Measurements from ENCODE around the gene NOL8. TPM values are rescaled to one million over a fixed set of nuclear protein-coding genes. Genes with fewer than 3 reads are reported as not detected.

The NOL8 gene
- total RNA-seq, 5 donors from 2014 or later (not counting 1 experiment from before 2014, with no cell fraction given): 51.4 to 83.2 (median 73.9) TPM

- POLR2A ChIA-PET: no interaction called here
- no peak overlapping the region for H3K4me3 ChIP-seq (ENCODE audit: control insufficient read depth in 1 of 2, extremely low read depth in 1 of 2, low read length in 1 of 2)
- ATAC-seq (replicated peaks in 1 of 4) (no peak), DNase-seq (no peak)
- Mint-ChIP-seq H3K4me1 (no peaks in the 10 kb centered on the region), H3K4me3 (no peak overlapping the region), H3K9me3 (no peaks in the 10 kb centered on the region), H3K27me3 (no peaks in the 10 kb centered on the region), H3K27ac (no peak overlapping the region), H3K36me3 (peaks cover 8% of the 10 kb centered on the region)
- no CpG with 5 or more reads among the region's 3 CpGs for WGBS (ENCODE audit: insufficient coverage)
- no peaks in the 10 kb centered on the region for H3K27me3 ChIP-seq (replicated peaks in 1 of 2; ENCODE audit: control insufficient read depth in 2 of 2, extremely low read depth in 1 of 2, insufficient read depth in 2 of 2, low read length in 1 of 2)
- CTCF ChIA-PET: interaction anchor here in 1 of 2 donors (0.6 to 0.7 kb wide), 2 partner anchors 52 to 279 kb away, joined by 3 to 5 read pairs; no protein-coding TSS in a partner anchor
- H3K36me3 ChIP-seq (ENCODE audit: control insufficient read depth in 2 of 2, extremely low read depth in 1 of 2, insufficient read depth in 1 of 2, low read length in 1 of 2): no peaks in the 10 kb centered on the region
- no peaks in the 10 kb centered on the region for H3K4me1 ChIP-seq (ENCODE audit: control insufficient read depth in 1 of 2, extremely low read depth in 1 of 2, insufficient read depth in 2 of 2, low read length in 2 of 2)
- H3K9me3 ChIP-seq: no peaks in the 10 kb centered on the region
- no peak overlapping the region for H3K27ac ChIP-seq (ENCODE audit: low read length)
Measured at GRCh38 chr9:92332577-92333281, 7.6 kb upstream of the NOL8 start.

- H3K9me3 ChIP-seq: no peaks in the 10 kb centered on the region
- DNase-seq: peak in 1 of 35 experiments; percentile 5
- no peaks in the 10 kb centered on the region for H3K36me3 ChIP-seq (ENCODE audit: control insufficient read depth in 2 of 2, extremely low read depth in 1 of 2, insufficient read depth in 1 of 2, low read length in 1 of 2)
- Mint-ChIP-seq H3K27me3 (no peaks in the 10 kb centered on the region), H3K27ac (no peak overlapping the region), H3K9me3 (no peaks in the 10 kb centered on the region), H3K4me1 (peaks cover 21 to 29% (median 26%) of the 10 kb centered on the region in 3 donors), H3K36me3 (peaks cover 8% of the 10 kb centered on the region), H3K4me3 (no peak overlapping the region)
- H3K4me3 ChIP-seq (ENCODE audit: control insufficient read depth in 1 of 2, extremely low read depth in 1 of 2, low read length in 1 of 2): no peak overlapping the region
- no peak for ATAC-seq (replicated peaks in 1 of 4)
- no peaks in the 10 kb centered on the region for H3K27me3 ChIP-seq (replicated peaks in 1 of 2; ENCODE audit: control insufficient read depth in 2 of 2, extremely low read depth in 1 of 2, insufficient read depth in 2 of 2, low read length in 1 of 2)
- H3K27ac ChIP-seq (ENCODE audit: low read length): no peak overlapping the region
- 91% methylated on average over 1 of the region's 2 CpGs for WGBS (ENCODE audit: insufficient coverage)
- POLR2A ChIA-PET: interaction anchor here in 1 of 2 donors (0.7 kb wide), 1 partner anchor 28 kb away, joined by 3 read pairs; no protein-coding TSS in a partner anchor
- H3K4me1 ChIP-seq (ENCODE audit: control insufficient read depth in 1 of 2, extremely low read depth in 1 of 2, insufficient read depth in 2 of 2, low read length in 2 of 2): peaks cover 13 to 18% of the 10 kb centered on the region in 2 experiments
- CTCF ChIA-PET: no interaction called here
Measured at GRCh38 chr9:92328225-92328624, 3.1 kb upstream of the NOL8 start.

- Mint-ChIP-seq H3K27ac (no peak overlapping the region), H3K9me3 (no peaks in the 10 kb centered on the region), H3K4me1 (peaks cover 26 to 36% (median 33%) of the 10 kb centered on the region in 3 donors), H3K27me3 (no peaks in the 10 kb centered on the region), H3K4me3 (peak overlapping the region; percentile 92 to 96 (median 96)), H3K36me3 (peaks cover 10% of the 10 kb centered on the region)
- DNase-seq (no peak), ATAC-seq (replicated peaks in 1 of 4) (no peak)
- no CpG with 5 or more reads among the region's 2 CpGs for WGBS (ENCODE audit: insufficient coverage)
- no peaks in the 10 kb centered on the region for H3K27me3 ChIP-seq (replicated peaks in 1 of 2; ENCODE audit: control insufficient read depth in 2 of 2, extremely low read depth in 1 of 2, insufficient read depth in 2 of 2, low read length in 1 of 2)
- H3K4me3 ChIP-seq (ENCODE audit: control insufficient read depth in 1 of 2, extremely low read depth in 1 of 2, low read length in 1 of 2): no peak overlapping the region
- CTCF ChIA-PET: interaction anchor here in 1 of 2 donors (0.6 kb wide), 1 partner anchor 82 kb away, joined by 3 read pairs; no protein-coding TSS in a partner anchor
- POLR2A ChIA-PET: no interaction called here
- no peak overlapping the region for H3K27ac ChIP-seq (ENCODE audit: low read length)
- peaks cover 13 to 18% of the 10 kb centered on the region in 2 experiments for H3K4me1 ChIP-seq (ENCODE audit: control insufficient read depth in 1 of 2, extremely low read depth in 1 of 2, insufficient read depth in 2 of 2, low read length in 2 of 2)
- H3K9me3 ChIP-seq: no peaks in the 10 kb centered on the region
- peaks cover 0 to 9% of the 10 kb centered on the region in 2 donors for H3K36me3 ChIP-seq (ENCODE audit: control insufficient read depth in 2 of 2, extremely low read depth in 1 of 2, insufficient read depth in 1 of 2, low read length in 1 of 2)
Measured at GRCh38 chr9:92327283-92327850, 2.2 kb upstream of the NOL8 start.

- POLR2A ChIA-PET: no interaction called here
- WGBS (ENCODE audit: insufficient coverage): under 1% methylated on average over 22 of the region's 30 CpGs
- H3K9me3 ChIP-seq: no peaks in the 10 kb centered on the region
- peak overlapping the region; percentile 38 to 99 for H3K27ac Mint-ChIP-seq
- H3K4me1 Mint-ChIP-seq: peaks cover 26 to 39% (median 37%) of the 10 kb centered on the region in 3 donors
- peaks cover 13 to 18% of the 10 kb centered on the region in 2 experiments for H3K4me1 ChIP-seq (ENCODE audit: control insufficient read depth in 1 of 2, extremely low read depth in 1 of 2, insufficient read depth in 2 of 2, low read length in 2 of 2)
- CTCF ChIA-PET: interaction anchor here in 1 of 2 donors (1.4 to 1.7 kb wide), 2 partner anchors 26 to 31 kb away, joined by 6 to 9 read pairs; no protein-coding TSS in a partner anchor
- no peaks in the 10 kb centered on the region for H3K27me3 Mint-ChIP-seq
- peak overlapping the region; percentile 92 to 96 (median 96) for H3K4me3 Mint-ChIP-seq
- H3K27ac ChIP-seq (ENCODE audit: low read length): peak overlapping the region; percentile 40
- H3K27me3 ChIP-seq (replicated peaks in 1 of 2; ENCODE audit: control insufficient read depth in 2 of 2, extremely low read depth in 1 of 2, insufficient read depth in 2 of 2, low read length in 1 of 2): no peaks in the 10 kb centered on the region
- ATAC-seq (replicated peaks in 1 of 4): peak in 1 of 4 experiments; percentile 5
- H3K9me3 Mint-ChIP-seq: no peaks in the 10 kb centered on the region
- peak overlapping the region; percentile 90 to 95 for H3K4me3 ChIP-seq (ENCODE audit: control insufficient read depth in 1 of 2, extremely low read depth in 1 of 2, low read length in 1 of 2)
- peaks cover 15% of the 10 kb centered on the region for H3K36me3 Mint-ChIP-seq
- H3K36me3 ChIP-seq (ENCODE audit: control insufficient read depth in 2 of 2, extremely low read depth in 1 of 2, insufficient read depth in 1 of 2, low read length in 1 of 2): peaks cover 0 to 21% of the 10 kb centered on the region in 2 donors
- DNase-seq: peak in 1 of 35 experiments; percentile 0
Measured at GRCh38 chr9:92325991-92326500, 896 bp upstream of the NOL8 start.

GRCh38 chr9:92324889-92325268, 271 bp downstream of the NOL8 start:
- CTCF ChIA-PET: interaction anchor here in 1 of 2 donors (1.2 to 1.5 kb wide), 4 partner anchors 29 to 345 kb away, joined by 3 to 9 read pairs (median 4); partner anchors contain the start of gene IPPK

GRCh38 chr9:92324431-92324830, 719 bp downstream of the NOL8 start:
- peaks cover 4 to 34% of the 10 kb centered on the region in 2 donors for H3K36me3 ChIP-seq (ENCODE audit: control insufficient read depth in 2 of 2, extremely low read depth in 1 of 2, insufficient read depth in 1 of 2, low read length in 1 of 2)
- H3K9me3 ChIP-seq: no peaks in the 10 kb centered on the region
- H3K4me3 ChIP-seq (ENCODE audit: control insufficient read depth in 1 of 2, extremely low read depth in 1 of 2, low read length in 1 of 2): peak overlapping the region; percentile 90 to 95
- ATAC-seq (replicated peaks in 1 of 4) (no peak), DNase-seq (peak in 2 of 35 experiments; percentile 3 to 7)
- ChIA-PET POLR2A (no interaction called here), CTCF (interaction anchor here in 1 of 2 donors (1.2 to 1.5 kb wide), 3 partner anchors 32 to 346 kb away, joined by 3 to 4 read pairs (median 4); partner anchors contain the start of gene IPPK)
- peaks cover 26% of the 10 kb centered on the region for H3K36me3 Mint-ChIP-seq
- no CpG with 5 or more reads among the region's 2 CpGs for WGBS (ENCODE audit: insufficient coverage)
- no peak overlapping the region for H3K27ac ChIP-seq (ENCODE audit: low read length)
- H3K27ac Mint-ChIP-seq: peak overlapping the region; percentile 97 to 99
- peaks cover 34 to 40% (median 39%) of the 10 kb centered on the region in 3 donors for H3K4me1 Mint-ChIP-seq
- H3K4me3 Mint-ChIP-seq: peak overlapping the region; percentile 92 to 96 (median 96)
- H3K9me3 Mint-ChIP-seq: no peaks in the 10 kb centered on the region
- H3K4me1 ChIP-seq (ENCODE audit: control insufficient read depth in 1 of 2, extremely low read depth in 1 of 2, insufficient read depth in 2 of 2, low read length in 2 of 2): peaks cover 13 to 18% of the 10 kb centered on the region in 2 experiments
- H3K27me3 Mint-ChIP-seq: no peaks in the 10 kb centered on the region
- no peaks in the 10 kb centered on the region for H3K27me3 ChIP-seq (replicated peaks in 1 of 2; ENCODE audit: control insufficient read depth in 2 of 2, extremely low read depth in 1 of 2, insufficient read depth in 2 of 2, low read length in 1 of 2)

More at GRCh38 chr9:92324889-92325268, 271 bp downstream of the NOL8 start:
- Mint-ChIP-seq H3K27me3 (no peaks in the 10 kb centered on the region), H3K4me3 (peak overlapping the region; percentile 92 to 96 (median 96)), H3K4me1 (peaks cover 29 to 40% (median 39%) of the 10 kb centered on the region in 3 donors), H3K9me3 (no peaks in the 10 kb centered on the region), H3K27ac (peak overlapping the region; percentile 97 to 99), H3K36me3 (peaks cover 23% of the 10 kb centered on the region)
- Histone ChIP-seq H3K9me3 (no peaks in the 10 kb centered on the region), H3K27me3 (replicated peaks in 1 of 2; ENCODE audit: control insufficient read depth in 2 of 2, extremely low read depth in 1 of 2, insufficient read depth in 2 of 2, low read length in 1 of 2) (no peaks in the 10 kb centered on the region), H3K4me3 (ENCODE audit: control insufficient read depth in 1 of 2, extremely low read depth in 1 of 2, low read length in 1 of 2) (peak overlapping the region; percentile 90 to 95), H3K4me1 (ENCODE audit: control insufficient read depth in 1 of 2, extremely low read depth in 1 of 2, insufficient read depth in 2 of 2, low read length in 2 of 2) (peaks cover 13 to 18% of the 10 kb centered on the region in 2 experiments), H3K36me3 (ENCODE audit: control insufficient read depth in 2 of 2, extremely low read depth in 1 of 2, insufficient read depth in 1 of 2, low read length in 1 of 2) (peaks cover 3 to 30% of the 10 kb centered on the region in 2 donors), H3K27ac (ENCODE audit: low read length) (peak overlapping the region; percentile 97)
- peak in 1 of 35 experiments; percentile 1 for DNase-seq
- POLR2A ChIA-PET: interaction anchor here (0.6 to 0.7 kb wide), 3 partner anchors 82 to 1707 kb away, joined by 3 read pairs; no protein-coding TSS in a partner anchor
- peak in 3 of 4 experiments; percentile 13 to 15 (median 13) for ATAC-seq (replicated peaks in 1 of 4)
- WGBS (ENCODE audit: insufficient coverage): 0% methylated on average over 4 of the region's 12 CpGs

Measured in T-cell (primary cell).